ENCODE measurements around the gene DYNC1H1.

GRCh38 chr14:101917413-101918017 lies 46.9 kb upstream of the DYNC1H1 start:
- TF ChIP-seq CTCF (IDR thresholded peaks at IDR 0.05 in 8 of 11, conservative IDR thresholded peaks at IDR 0.05 in 3 of 11) (no peak), POLR2A (IDR thresholded peaks at IDR 0.05) (no peak), POLR2AphosphoS5 (IDR thresholded peaks at IDR 0.05) (peak in 2 of 3 donors; percentile 36 to 62)

Data from spleen (tissue), 7 donors.